Transverse colon (tissue), 3 donors: ENCODE measurements around the gene UBE2S.

Source experiments
- EP300 ChIP-seq: sonication (generic); formaldehyde crosslinking; IDR thresholded peaks from one replicate; pipeline ENCODE4 v1.6.1; 2017; ENCODE audit warnings: antibody characterized with exemption, low read depth
- TF ChIP-seq, protein P1 (sequence below), 5 experiments: fragments of 200-600 bp in 3 of 5; fragments of 450-650 bp in 2 of 5; sonication (generic) in 3 of 5; IDR thresholded peaks; 1 replicate in 2 of 5; 2 replicates in 3 of 5; pipeline ENCODE4 v1.5.1; 2016 to 2017; ENCODE audit warnings: antibody characterized with exemption in 5 of 5, inconsistent platforms in 3 of 5, mild to moderate bottlenecking in 2 of 5, moderate library complexity in 1 of 5

DNA sequence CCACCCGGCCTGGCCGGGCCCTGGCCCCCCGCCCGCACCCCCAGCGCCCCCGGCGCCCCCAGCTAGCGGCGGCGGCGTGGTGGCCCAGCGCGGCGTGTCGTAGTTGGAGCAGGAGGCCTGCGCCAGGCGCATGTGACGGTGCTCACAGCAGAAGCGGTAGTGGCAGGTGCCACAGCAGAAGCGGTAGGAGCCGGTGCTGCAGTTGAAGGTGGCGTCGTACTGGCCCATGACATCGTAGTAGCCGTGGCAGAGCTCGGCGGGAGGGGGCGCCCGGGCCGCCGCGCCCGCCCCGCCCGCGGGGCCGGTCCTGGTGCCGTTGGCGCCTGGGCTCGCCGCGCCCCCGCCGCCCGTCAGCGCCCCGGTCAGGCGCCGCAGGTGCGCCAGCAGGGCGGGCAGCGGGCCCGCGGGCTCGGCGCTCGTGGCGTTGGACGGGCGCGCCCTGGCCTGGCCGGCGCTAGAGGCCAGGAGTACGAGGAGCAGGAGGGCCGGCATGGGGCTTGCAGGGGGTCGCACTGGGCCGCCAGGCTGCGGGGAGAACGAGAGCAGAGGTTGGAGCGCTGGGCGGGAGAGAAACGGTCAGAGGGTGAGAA is 34.9 kb upstream of the UBE2S start:
- TF ChIP-seq, protein P1, sequence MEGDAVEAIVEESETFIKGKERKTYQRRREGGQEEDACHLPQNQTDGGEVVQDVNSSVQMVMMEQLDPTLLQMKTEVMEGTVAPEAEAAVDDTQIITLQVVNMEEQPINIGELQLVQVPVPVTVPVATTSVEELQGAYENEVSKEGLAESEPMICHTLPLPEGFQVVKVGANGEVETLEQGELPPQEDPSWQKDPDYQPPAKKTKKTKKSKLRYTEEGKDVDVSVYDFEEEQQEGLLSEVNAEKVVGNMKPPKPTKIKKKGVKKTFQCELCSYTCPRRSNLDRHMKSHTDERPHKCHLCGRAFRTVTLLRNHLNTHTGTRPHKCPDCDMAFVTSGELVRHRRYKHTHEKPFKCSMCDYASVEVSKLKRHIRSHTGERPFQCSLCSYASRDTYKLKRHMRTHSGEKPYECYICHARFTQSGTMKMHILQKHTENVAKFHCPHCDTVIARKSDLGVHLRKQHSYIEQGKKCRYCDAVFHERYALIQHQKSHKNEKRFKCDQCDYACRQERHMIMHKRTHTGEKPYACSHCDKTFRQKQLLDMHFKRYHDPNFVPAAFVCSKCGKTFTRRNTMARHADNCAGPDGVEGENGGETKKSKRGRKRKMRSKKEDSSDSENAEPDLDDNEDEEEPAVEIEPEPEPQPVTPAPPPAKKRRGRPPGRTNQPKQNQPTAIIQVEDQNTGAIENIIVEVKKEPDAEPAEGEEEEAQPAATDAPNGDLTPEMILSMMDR (IDR thresholded peaks at IDR 0.05), result no peak
- no peak for TF ChIP-seq EP300
